Measurements from ENCODE around the gene TRIO.
A peak's percentile ranks its signal among the peaks of the same experiment; 100 is the strongest.

The TRIO gene

GRCh38 chr5:14156650-14157492 is 13.7 kb downstream of the TRIO start (continued):
- TF ChIP-seq, protein P1, sequence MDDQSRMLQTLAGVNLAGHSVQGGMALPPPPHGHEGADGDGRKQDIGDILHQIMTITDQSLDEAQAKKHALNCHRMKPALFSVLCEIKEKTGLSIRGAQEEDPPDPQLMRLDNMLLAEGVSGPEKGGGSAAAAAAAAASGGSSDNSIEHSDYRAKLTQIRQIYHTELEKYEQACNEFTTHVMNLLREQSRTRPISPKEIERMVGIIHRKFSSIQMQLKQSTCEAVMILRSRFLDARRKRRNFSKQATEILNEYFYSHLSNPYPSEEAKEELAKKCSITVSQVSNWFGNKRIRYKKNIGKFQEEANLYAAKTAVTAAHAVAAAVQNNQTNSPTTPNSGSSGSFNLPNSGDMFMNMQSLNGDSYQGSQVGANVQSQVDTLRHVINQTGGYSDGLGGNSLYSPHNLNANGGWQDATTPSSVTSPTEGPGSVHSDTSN (CRISPR knock-in tag; IDR thresholded peaks at IDR 0.05), result no peak
- TF ChIP-seq ZNF792 (tag by site-specific recombination; IDR thresholded peaks at IDR 0.05) (no peak), ZNF514 (tag by site-specific recombination; IDR thresholded peaks at IDR 0.05) (no peak), ZBTB1 (tag by site-specific recombination; IDR thresholded peaks at IDR 0.05) (peak; percentile 90), ZNF394 (tag by site-specific recombination; IDR thresholded peaks at IDR 0.05; ENCODE audit: borderline replicate concordance) (peak; percentile 88), ZEB2 (tag by site-specific recombination; IDR thresholded peaks at IDR 0.05) (peak; percentile 99), ZNF302 (tag by site-specific recombination; IDR thresholded peaks at IDR 0.05; ENCODE audit: low read depth) (no peak), ZSCAN18 (tag by site-specific recombination; IDR thresholded peaks at IDR 0.05) (no peak), ZNF521 (tag by site-specific recombination; IDR thresholded peaks at IDR 0.05) (no peak), ZBTB8A (tag by site-specific recombination; IDR thresholded peaks at IDR 0.05) (peak; percentile 73), TRIM28 (IDR thresholded peaks at IDR 0.05; ENCODE audit: borderline replicate concordance, low read length) (peak; percentile 93), ZFP69B (tag by site-specific recombination; IDR thresholded peaks at IDR 0.05) (peak; percentile 88), ZNF350 (tag by site-specific recombination; IDR thresholded peaks at IDR 0.05) (no peak), MYNN (tag by site-specific recombination; IDR thresholded peaks at IDR 0.05; ENCODE audit: borderline replicate concordance) (peak; percentile 47; the same call in 1 of the 2 replicates), ZNF157 (tag by site-specific recombination; IDR thresholded peaks at IDR 0.05) (no peak), ZNF561 (tag by site-specific recombination; IDR thresholded peaks at IDR 0.05; ENCODE audit: borderline replicate concordance) (peak; percentile 97), GLIS2 (tag by site-specific recombination; IDR thresholded peaks at IDR 0.05) (peak; percentile 85), ZNF214 (tag by site-specific recombination; IDR thresholded peaks at IDR 0.05; ENCODE audit: borderline replicate concordance) (no peak), PATZ1 (tag by site-specific recombination; IDR thresholded peaks at IDR 0.05) (peak; percentile 93), ZNF664 (tag by site-specific recombination; IDR thresholded peaks at IDR 0.05) (peak; percentile 90), ZNF354C (tag by site-specific recombination; IDR thresholded peaks at IDR 0.05; ENCODE audit: borderline replicate concordance, low read depth) (no peak), ZFP3 (tag by site-specific recombination; IDR thresholded peaks at IDR 0.05; ENCODE audit: low read depth) (0 out of 2 replicates have a peak, but pooled peaks have one; percentile 7), HOXC10 (CRISPR knock-in tag; IDR thresholded peaks at IDR 0.05) (peak; percentile 88; the same call in 1 of the 2 replicates), ZSCAN23 (tag by site-specific recombination; IDR thresholded peaks at IDR 0.05) (peak; percentile 91), ZNF426 (tag by site-specific recombination; IDR thresholded peaks at IDR 0.05) (no peak), ZNF791 (tag by site-specific recombination; IDR thresholded peaks at IDR 0.05) (no peak)
- TF ChIP-seq, protein P2, sequence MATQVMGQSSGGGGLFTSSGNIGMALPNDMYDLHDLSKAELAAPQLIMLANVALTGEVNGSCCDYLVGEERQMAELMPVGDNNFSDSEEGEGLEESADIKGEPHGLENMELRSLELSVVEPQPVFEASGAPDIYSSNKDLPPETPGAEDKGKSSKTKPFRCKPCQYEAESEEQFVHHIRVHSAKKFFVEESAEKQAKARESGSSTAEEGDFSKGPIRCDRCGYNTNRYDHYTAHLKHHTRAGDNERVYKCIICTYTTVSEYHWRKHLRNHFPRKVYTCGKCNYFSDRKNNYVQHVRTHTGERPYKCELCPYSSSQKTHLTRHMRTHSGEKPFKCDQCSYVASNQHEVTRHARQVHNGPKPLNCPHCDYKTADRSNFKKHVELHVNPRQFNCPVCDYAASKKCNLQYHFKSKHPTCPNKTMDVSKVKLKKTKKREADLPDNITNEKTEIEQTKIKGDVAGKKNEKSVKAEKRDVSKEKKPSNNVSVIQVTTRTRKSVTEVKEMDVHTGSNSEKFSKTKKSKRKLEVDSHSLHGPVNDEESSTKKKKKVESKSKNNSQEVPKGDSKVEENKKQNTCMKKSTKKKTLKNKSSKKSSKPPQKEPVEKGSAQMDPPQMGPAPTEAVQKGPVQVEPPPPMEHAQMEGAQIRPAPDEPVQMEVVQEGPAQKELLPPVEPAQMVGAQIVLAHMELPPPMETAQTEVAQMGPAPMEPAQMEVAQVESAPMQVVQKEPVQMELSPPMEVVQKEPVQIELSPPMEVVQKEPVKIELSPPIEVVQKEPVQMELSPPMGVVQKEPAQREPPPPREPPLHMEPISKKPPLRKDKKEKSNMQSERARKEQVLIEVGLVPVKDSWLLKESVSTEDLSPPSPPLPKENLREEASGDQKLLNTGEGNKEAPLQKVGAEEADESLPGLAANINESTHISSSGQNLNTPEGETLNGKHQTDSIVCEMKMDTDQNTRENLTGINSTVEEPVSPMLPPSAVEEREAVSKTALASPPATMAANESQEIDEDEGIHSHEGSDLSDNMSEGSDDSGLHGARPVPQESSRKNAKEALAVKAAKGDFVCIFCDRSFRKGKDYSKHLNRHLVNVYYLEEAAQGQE (tag by site-specific recombination; IDR thresholded peaks at IDR 0.05), result peak; percentile 66
- TF ChIP-seq, protein P3, sequence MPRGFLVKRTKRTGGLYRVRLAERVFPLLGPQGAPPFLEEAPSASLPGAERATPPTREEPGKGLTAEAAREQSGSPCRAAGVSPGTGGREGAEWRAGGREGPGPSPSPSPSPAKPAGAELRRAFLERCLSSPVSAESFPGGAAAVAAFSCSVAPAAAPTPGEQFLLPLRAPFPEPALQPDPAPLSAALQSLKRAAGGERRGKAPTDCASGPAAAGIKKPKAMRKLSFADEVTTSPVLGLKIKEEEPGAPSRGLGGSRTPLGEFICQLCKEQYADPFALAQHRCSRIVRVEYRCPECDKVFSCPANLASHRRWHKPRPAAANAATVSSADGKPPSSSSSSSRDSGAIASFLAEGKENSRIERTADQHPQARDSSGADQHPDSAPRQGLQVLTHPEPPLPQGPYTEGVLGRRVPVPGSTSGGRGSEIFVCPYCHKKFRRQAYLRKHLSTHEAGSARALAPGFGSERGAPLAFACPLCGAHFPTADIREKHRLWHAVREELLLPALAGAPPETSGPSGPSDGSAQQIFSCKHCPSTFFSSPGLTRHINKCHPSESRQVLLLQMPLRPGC (tag by site-specific recombination; IDR thresholded peaks at IDR 0.05), result peak; percentile 98
